Adrenal gland (tissue), 12 donors: ENCODE data around the gene FBXW12. TPM values are rescaled to one million over a fixed set of nuclear protein-coding genes. Genes with fewer than 3 reads are reported as not detected.

ENCODE experiments used
- DNase-seq, 7 donors: peaks; one replicate each; pipeline ENCODE4 v3.0.0-alpha.2; 2019 to 2020
- H3K27ac ChIP-seq, 5 donors: fragments of 200-600 bp; sonication (generic) in 4 of 5; 1 replicate in 3 of 5; 2 replicates in 2 of 5; pipeline versions ENCODE4 v1.5.1 to v1.8.0; 2016 to 2020; ENCODE audit warnings: mild to moderate bottlenecking in 1 of 5
- H3K27me3 ChIP-seq: fragments of 200-600 bp; 2 replicates; pipeline ENCODE4 v1.8.0; 2021
- H3K36me3 ChIP-seq, 2 donors: fragments of 200-600 bp; replicated peaks in 1 of 2; 1 replicate in 1 of 2; 2 replicates in 1 of 2; pipeline versions ENCODE4 v1.5.1 to v1.8.0; 2018 to 2022
- H3K4me1 ChIP-seq, 2 donors: fragments of 200-600 bp; replicated peaks in 1 of 2; 1 replicate in 1 of 2; 2 replicates in 1 of 2; pipeline versions ENCODE4 v1.5.1 to v1.8.0; 2018 to 2021
- H3K4me3 ChIP-seq, 4 donors: fragments of 200-600 bp; sonication (generic) in 3 of 4; one replicate each; pipeline ENCODE4 v1.5.1; 2016 to 2018
- H3K9me3 ChIP-seq, 3 donors: fragments of 200-600 bp; sonication (generic) in 1 of 3; replicated peaks in 1 of 3; 1 replicate in 2 of 3; 2 replicates in 1 of 3; pipeline versions ENCODE4 v1.5.1 to v1.8.0; 2016 to 2021
- POLR2A ChIP-seq, 2 donors: fragments of 450-650 bp; IDR thresholded peaks; one replicate each; pipeline ENCODE4 v1.6.1; 2017; ENCODE audit warnings: antibody characterized with exemption in 2 of 2, mild to moderate bottlenecking in 2 of 2, moderate library complexity in 1 of 2
- WGBS, 4 donors: extraction: QIAGEN DNeasy Blood & Tissue Kit in 2 of 4; methylation state at CpG; one replicate each; pipeline versions ENCODE4 v1.1.5 to v1.1.7; 2013 to 2017; 5-methylcytosine and 5-hydroxymethylcytosine counted together
- intact Hi-C, 2 donors: fragments of 100-400 bp; cut with DNase I; formaldehyde crosslinking; loops; one replicate each; pipeline versions ENCODE4 v1.14.1 to v1.15.0; 2022 to 2023
- polyA plus RNA-seq, 3 donors: library from polyadenylated mRNA; stranded (reverse); fragments of 200-250 nt in 2 of 3; fragments of 350-450 nt in 1 of 3; fragmentation: Illumina TruSeq in 1 of 3; extraction: RNeasy Lipid Tissue Mini Kit (QIAGEN cat#74804) in 1 of 3; gene quantifications; one replicate each; pipeline ENCODE4 v1.2.3, GENCODE V29; 2013 to 2014
- small RNA-seq, 2 donors: library from RNA; depleted of rRNA; stranded (forward); fragments of <200 nt; gene quantifications; one replicate each; pipeline ENCODE3, GENCODE V24; 2016
- total RNA-seq, 9 donors: library from RNA; depleted of rRNA in 4 of 9; stranded (reverse); fragments of >200 nt in 4 of 9; fragments of 120-200 nt in 1 of 9; fragmentation: NEBNext Ultra II Directional in 1 of 9; extraction: Animal tissue kit (Norgen Biotek cat#: 25700) in 1 of 9; gene quantifications; one replicate each; pipeline versions ENCODE4 v1.1.0 to v1.2.4, GENCODE V29; 2013 to 2023
- TF ChIP-seq, protein P1 (sequence below), 6 experiments: fragments of 450-650 bp in 4 of 6; fragments of 200-600 bp in 2 of 6; sonication (generic) in 1 of 6; IDR thresholded peaks; 1 replicate in 5 of 6; 2 replicates in 1 of 6; pipeline versions ENCODE4 v1.5.1 to v1.8.0; 2016 to 2021; ENCODE audit warnings: antibody characterized with exemption in 6 of 6, mild to moderate bottlenecking in 2 of 6, moderate library complexity in 1 of 6
- donor health status: healthy with polysubstance abuse.
- donor health status: Bipolar disorder and iron deficiency.
- donor health status: DM: yes; HTN: yes; CAD: no.
- donor health status: DM: no; HTN: no; CAD: no.
- donor health status: DM: no; HTN: no; CAD: no.
- donor health status: DM: yes; HTN: yes; CAD: no.

The FBXW12 gene
- total and polyA plus RNA-seq, 12 donors = 0.07 to 0.24 (median 0.11) TPM; not detected in 9

DNA sequence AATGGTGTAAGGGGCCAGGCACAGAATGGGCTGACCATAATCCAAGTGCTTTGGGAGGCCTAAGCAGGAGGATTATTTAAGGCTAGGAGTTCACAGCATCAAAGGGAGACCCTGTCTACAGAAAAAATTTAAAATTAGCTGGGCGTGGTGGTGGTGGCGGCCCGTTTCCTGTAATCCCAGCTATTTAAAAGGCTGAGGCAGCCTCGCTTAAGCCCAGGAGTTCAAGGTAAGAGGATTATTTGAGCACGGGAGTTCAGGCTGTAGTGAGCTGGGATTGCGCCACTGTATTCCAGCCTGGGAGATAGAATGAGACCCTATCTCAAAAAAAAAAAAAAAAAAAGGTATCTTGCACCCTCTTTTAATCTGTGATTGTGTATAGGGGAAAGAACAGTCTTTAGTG is 69.9 kb downstream of the FBXW12 start:
- Histone ChIP-seq H3K36me3 (peaks cover 0 to 22% of the 10 kb centered on the region in 2 donors), H3K9me3 (no peaks in the 10 kb centered on the region), H3K4me3 (no peak overlapping the region), H3K4me1 (peaks cover 24 to 31% of the 10 kb centered on the region in 2 donors), H3K27ac (no peak overlapping the region), H3K27me3 (no peaks in the 10 kb centered on the region)
- WGBS, 4 donors = 70 to 76% (median 74%) methylated on average over 6 of the region's 6 CpGs
- DNase-seq = no peak
- TF ChIP-seq, protein P1, sequence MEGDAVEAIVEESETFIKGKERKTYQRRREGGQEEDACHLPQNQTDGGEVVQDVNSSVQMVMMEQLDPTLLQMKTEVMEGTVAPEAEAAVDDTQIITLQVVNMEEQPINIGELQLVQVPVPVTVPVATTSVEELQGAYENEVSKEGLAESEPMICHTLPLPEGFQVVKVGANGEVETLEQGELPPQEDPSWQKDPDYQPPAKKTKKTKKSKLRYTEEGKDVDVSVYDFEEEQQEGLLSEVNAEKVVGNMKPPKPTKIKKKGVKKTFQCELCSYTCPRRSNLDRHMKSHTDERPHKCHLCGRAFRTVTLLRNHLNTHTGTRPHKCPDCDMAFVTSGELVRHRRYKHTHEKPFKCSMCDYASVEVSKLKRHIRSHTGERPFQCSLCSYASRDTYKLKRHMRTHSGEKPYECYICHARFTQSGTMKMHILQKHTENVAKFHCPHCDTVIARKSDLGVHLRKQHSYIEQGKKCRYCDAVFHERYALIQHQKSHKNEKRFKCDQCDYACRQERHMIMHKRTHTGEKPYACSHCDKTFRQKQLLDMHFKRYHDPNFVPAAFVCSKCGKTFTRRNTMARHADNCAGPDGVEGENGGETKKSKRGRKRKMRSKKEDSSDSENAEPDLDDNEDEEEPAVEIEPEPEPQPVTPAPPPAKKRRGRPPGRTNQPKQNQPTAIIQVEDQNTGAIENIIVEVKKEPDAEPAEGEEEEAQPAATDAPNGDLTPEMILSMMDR (IDR thresholded peaks at IDR 0.05) = no peak
- TF ChIP-seq POLR2A (IDR thresholded peaks at IDR 0.05) = no peak
- intact Hi-C loops = no loop called here

Small RNA genes within 50 kb of the gene (small RNA-seq; reads per million reads assigned to genes)
- gene RN7SL321P = 0 reads per million in 2 donors

Other genes starting within 250 kb of the FBXW12 start
- 10 to 100 TPM in 1 of 9 donors, 1 to 10 TPM in 8; 1.0 to 23.6 (median 1.3) TPM for gene CDC25A, start 183.8 kb upstream of the FBXW12 start, total RNA-seq
- gene CDC25A, start 183.8 kb upstream of the FBXW12 start, polyA plus RNA-seq = 1 to 10 TPM in 1 of 3 donors, under 1 TPM in 2; 0.57 to 3.0 (median 0.64) TPM
- gene CAMP, start 148.7 kb upstream of the FBXW12 start, total RNA-seq = under 1 TPM in 1 of 9 donors, not detected in 8; 0.67 TPM
- gene CAMP, start 148.7 kb upstream of the FBXW12 start, polyA plus RNA-seq = under 1 TPM in 2 of 3 donors, not detected in 1; 0.17 to 0.56 TPM
- gene ZNF589, start 131.1 kb upstream of the FBXW12 start, total RNA-seq = 10 to 100 TPM in 8 of 9 donors, 1 to 10 TPM in 1; 8.7 to 30.9 (median 12.9) TPM
- 10 to 100 TPM in 2 of 3 donors, 1 to 10 TPM in 1; 4.1 to 22.5 (median 11.6) TPM for gene ZNF589, start 131.1 kb upstream of the FBXW12 start, polyA plus RNA-seq
- gene NME6, start 70.9 kb upstream of the FBXW12 start, total RNA-seq = 10 to 100 TPM; 17.9 to 40.6 (median 26.0) TPM
- gene NME6, start 70.9 kb upstream of the FBXW12 start, polyA plus RNA-seq = 10 to 100 TPM in 2 of 3 donors, 1 to 10 TPM in 1; 9.7 to 15.5 (median 12.6) TPM
- not detected for gene SPINK8, start 38.6 kb upstream of the FBXW12 start, total RNA-seq
- gene SPINK8, start 38.6 kb upstream of the FBXW12 start, polyA plus RNA-seq = not detected
- 10 to 100 TPM in 6 of 9 donors, 1 to 10 TPM in 3; 3.4 to 23.5 (median 11.1) TPM for gene PLXNB1, start 57.9 kb downstream of the FBXW12 start, total RNA-seq
- gene PLXNB1, start 57.9 kb downstream of the FBXW12 start, polyA plus RNA-seq = 100 to 1,000 TPM in 1 of 3 donors, 10 to 100 TPM in 1, 1 to 10 TPM in 1; 6.1 to 115 (median 45.6) TPM
- gene CCDC51, start 67.9 kb downstream of the FBXW12 start, total RNA-seq = 10 to 100 TPM; 14.3 to 30.4 (median 19.5) TPM
- 10 to 100 TPM in 1 of 3 donors, 1 to 10 TPM in 2; 7.3 to 20.8 (median 8.0) TPM for gene CCDC51, start 67.9 kb downstream of the FBXW12 start, polyA plus RNA-seq
- 100 to 1,000 TPM; 177 to 603 (median 238) TPM for gene TMA7, start 68.0 kb downstream of the FBXW12 start, total RNA-seq
- gene TMA7, start 68.0 kb downstream of the FBXW12 start, polyA plus RNA-seq = 100 to 1,000 TPM; 489 to 891 (median 742) TPM
- 10 to 100 TPM in 1 of 9 donors, 1 to 10 TPM in 8; 5.1 to 15.9 (median 6.8) TPM for gene ATRIP, start 74.5 kb downstream of the FBXW12 start, total RNA-seq
- gene ATRIP, start 74.5 kb downstream of the FBXW12 start, polyA plus RNA-seq = 1 to 10 TPM; 6.7 to 9.1 (median 8.4) TPM
- 100 to 1,000 TPM; 110 to 167 (median 135) TPM for gene SHISA5, start 132.0 kb downstream of the FBXW12 start, total RNA-seq
- 10 to 100 TPM; 77.2 to 89.4 (median 85.6) TPM for gene SHISA5, start 132.0 kb downstream of the FBXW12 start, polyA plus RNA-seq
- gene PFKFB4, start 184.6 kb downstream of the FBXW12 start, total RNA-seq = 10 to 100 TPM in 2 of 9 donors, 1 to 10 TPM in 7; 2.0 to 12.9 (median 4.5) TPM
- 1 to 10 TPM; 1.8 to 5.6 (median 4.5) TPM for gene PFKFB4, start 184.6 kb downstream of the FBXW12 start, polyA plus RNA-seq
- under 1 TPM in 1 of 9 donors, not detected in 8; 0.14 TPM for gene UCN2, start 191.6 kb downstream of the FBXW12 start, total RNA-seq
- gene UCN2, start 191.6 kb downstream of the FBXW12 start, polyA plus RNA-seq = under 1 TPM in 2 of 3 donors, not detected in 1; 0.20 to 0.32 TPM
- 1 to 10 TPM in 8 of 9 donors, under 1 TPM in 1; 0.36 to 6.6 (median 2.3) TPM for gene COL7A1, start 223.1 kb downstream of the FBXW12 start, total RNA-seq
- 10 to 100 TPM in 2 of 3 donors, under 1 TPM in 1; 0.35 to 66.9 (median 23.2) TPM for gene COL7A1, start 223.1 kb downstream of the FBXW12 start, polyA plus RNA-seq
- gene UQCRC1, start 237.4 kb downstream of the FBXW12 start, total RNA-seq = 100 to 1,000 TPM; 229 to 418 (median 302) TPM
- gene UQCRC1, start 237.4 kb downstream of the FBXW12 start, polyA plus RNA-seq = 100 to 1,000 TPM; 201 to 298 (median 227) TPM
- gene TMEM89, start 249.6 kb downstream of the FBXW12 start, total RNA-seq = not detected
- gene TMEM89, start 249.6 kb downstream of the FBXW12 start, polyA plus RNA-seq = not detected